IMR-90 (cell line): ENCODE results near the gene CCDC150. TPM values are rescaled to one million over a fixed set of nuclear protein-coding genes. Genes with fewer than 3 reads are reported as not detected.

ENCODE experiments used
- ATAC-seq: fragments of 200-7000 bp; cut with Tn5 transposase; 2 replicates; pipeline ENCODE4 v1.9.1; 2020; ENCODE audit warnings: low read depth, mild to moderate bottlenecking, moderate library complexity
- BruUV-seq: library from RNA; stranded (reverse); fragments of 400-500 nt; replicated peaks from 2 replicates; lab custom pipeline; 2021; lab: Mats Ljungman, UMichigan
- CTCF ChIA-PET: fragments of 300-600 bp; formaldehyde crosslinking; extraction: SDS; loops from one replicate; lab custom pipeline; 2021; ENCODE audit warnings: antibody characterized with exemption; lab: Yijun Ruan, JAX
- POLR2A ChIA-PET: fragments of 300-600 bp; sonication (Branson Sonifier 250); formaldehyde crosslinking; loops from one replicate; lab custom pipeline; 2022; ENCODE audit warnings: antibody characterized with exemption; ENCODE audit not compliant: unreplicated experiment; lab: Charles Lee
- DNase-seq: peaks from one replicate; pipeline ENCODE4 v3.0.0; 2013
- H2AFZ ChIP-seq: replicated peaks from 2 replicates; pipeline ENCODE3; 2013; ENCODE audit warnings: low read length, mild to moderate bottlenecking; ENCODE audit not compliant: poor library complexity
- H2AK5ac ChIP-seq: 2 replicates; pipeline ENCODE4 v1.6.1; 2013; ENCODE audit warnings: low read depth, low read length, inconsistent platforms
- H2AK9ac ChIP-seq: replicated peaks from 2 replicates; pipeline ENCODE3; 2013; ENCODE audit warnings: mild to moderate bottlenecking, low read depth, low read length, moderate library complexity; ENCODE audit not compliant: poor library complexity
- H2BK120ac ChIP-seq: 2 replicates; pipeline ENCODE4 v1.6.1; 2013; ENCODE audit warnings: low read depth, low read length, inconsistent platforms
- H2BK15ac ChIP-seq: 3 replicates; pipeline ENCODE4 v1.6.1; 2013; ENCODE audit warnings: low read depth, low read length, inconsistent platforms
- H2BK20ac ChIP-seq: 2 replicates; pipeline ENCODE4 v1.6.1; 2013; ENCODE audit warnings: low read depth, mild to moderate bottlenecking, inconsistent platforms, low read length, moderate library complexity
- H2BK5ac ChIP-seq: 2 replicates; pipeline ENCODE4 v1.6.1; 2013; ENCODE audit warnings: mild to moderate bottlenecking, low read depth, low read length, inconsistent platforms; ENCODE audit not compliant: poor library complexity, severe bottlenecking
- H3K14ac ChIP-seq: replicated peaks from 2 replicates; pipeline ENCODE4 v1.6.1; 2013; ENCODE audit warnings: low read depth, low read length, inconsistent platforms
- H3K18ac ChIP-seq: 2 replicates; pipeline ENCODE4 v1.6.1; 2013; ENCODE audit warnings: low read depth, low read length, control low read depth
- H3K23ac ChIP-seq: 2 replicates; pipeline ENCODE4 v1.6.1; 2013; ENCODE audit warnings: low read depth, low read length, inconsistent platforms
- H3K27ac ChIP-seq: 2 replicates; pipeline ENCODE4 v1.5.1; 2013; ENCODE audit warnings: mild to moderate bottlenecking, control low read depth, low read length; ENCODE audit not compliant: insufficient read depth
- H3K27me3 ChIP-seq: 2 replicates; pipeline ENCODE4 v1.6.1; 2013; ENCODE audit warnings: low read length; ENCODE audit not compliant: control insufficient read depth, insufficient read depth
- H3K36me3 ChIP-seq: 2 replicates; pipeline ENCODE4 v1.6.1; 2013; ENCODE audit warnings: low read length, mixed read lengths; ENCODE audit not compliant: control insufficient read depth, insufficient read depth
- H3K4ac ChIP-seq: 2 replicates; pipeline ENCODE4 v1.6.1; 2013; ENCODE audit warnings: low read depth, low read length, inconsistent platforms
- H3K4me1 ChIP-seq: 2 replicates; pipeline ENCODE4 v1.6.1; 2013; ENCODE audit warnings: low read length, mixed read lengths; ENCODE audit not compliant: control insufficient read depth, insufficient read depth
- H3K4me2 ChIP-seq: 2 replicates; pipeline ENCODE4 v1.6.1; 2013; ENCODE audit warnings: low read depth, mild to moderate bottlenecking, control low read depth, low read length, moderate library complexity
- H3K4me3 ChIP-seq: 2 replicates; pipeline ENCODE4 v1.5.1; 2013; ENCODE audit warnings: low read depth, mild to moderate bottlenecking, control low read depth, low read length, moderate library complexity; ENCODE audit not compliant: insufficient read depth
- H3K56ac ChIP-seq: 2 replicates; pipeline ENCODE4 v1.6.1; 2013; ENCODE audit warnings: low read length, inconsistent platforms; ENCODE audit not compliant: insufficient read depth; ENCODE audit errors: extremely low read depth
- H3K79me1 ChIP-seq, 2 experiments: 2 replicates each; pipeline ENCODE4 v1.6.1; 2013; ENCODE audit warnings: low read length in 2 of 2, inconsistent platforms in 1 of 2, low read depth in 1 of 2
- H3K9ac ChIP-seq: 2 replicates; pipeline ENCODE4 v1.6.1; 2013; ENCODE audit warnings: low read depth, low read length, control low read depth
- H3K9me1 ChIP-seq: 2 replicates; pipeline ENCODE4 v1.6.1; 2013; ENCODE audit warnings: low read length, inconsistent platforms; ENCODE audit not compliant: insufficient read depth
- H3K9me3 ChIP-seq: 2 replicates; pipeline ENCODE4 v1.6.1; 2013; ENCODE audit warnings: low read length; ENCODE audit not compliant: control insufficient read depth, insufficient read depth
- H4K20me1 ChIP-seq: 2 replicates; pipeline ENCODE4 v1.6.1; 2013; ENCODE audit warnings: low read length, inconsistent platforms; ENCODE audit not compliant: insufficient read depth
- H4K5ac ChIP-seq: 2 replicates; pipeline ENCODE4 v1.6.1; 2013; ENCODE audit warnings: mild to moderate bottlenecking, low read depth, low read length, control low read depth
- H4K8ac ChIP-seq, 2 experiments: 2 replicates each; pipeline ENCODE4 v1.6.1; 2013; ENCODE audit warnings: low read depth in 2 of 2, low read length in 2 of 2, control low read depth in 1 of 2, inconsistent platforms in 1 of 2
- H4K91ac ChIP-seq: 2 replicates; pipeline ENCODE4 v1.6.1; 2013; ENCODE audit warnings: low read depth, low read length, inconsistent platforms; ENCODE audit not compliant: insufficient read depth
- ELK1 ChIP-seq: fragments of 150-350 bp; IDR thresholded peaks from 2 replicates; pipeline ENCODE4 v1.6.1; 2016; ENCODE audit warnings: low read depth, mild to moderate bottlenecking, low read length, moderate library complexity, borderline replicate concordance
- FOS ChIP-seq: fragments of 150-350 bp; IDR thresholded peaks from 2 replicates; pipeline ENCODE4 v1.6.1; 2016; ENCODE audit warnings: low read depth, low read length
- MAFK ChIP-seq: IDR thresholded peaks from 2 replicates; pipeline ENCODE4 v1.6.1; 2012; ENCODE audit warnings: low read depth, low read length, improper control_type of control experiment
- MXI1 ChIP-seq: IDR thresholded peaks from 2 replicates; pipeline ENCODE4 v1.6.1; 2012; ENCODE audit warnings: low read depth, mild to moderate bottlenecking, low read length, moderate library complexity, borderline replicate concordance
- RCOR1 ChIP-seq: IDR thresholded peaks from 2 replicates; pipeline ENCODE4 v1.6.1; 2012; ENCODE audit warnings: mild to moderate bottlenecking, low read length, improper control_type of control experiment; ENCODE audit not compliant: insufficient replicate concordance
- RFX5 ChIP-seq: IDR thresholded peaks from 2 replicates; pipeline ENCODE4 v1.8.0; 2012; ENCODE audit warnings: low read depth, mild to moderate bottlenecking, low read length, moderate library complexity
- SMC3 ChIP-seq: fragments of 150-350 bp; IDR thresholded peaks from 2 replicates; pipeline ENCODE4 v1.6.1; 2016; ENCODE audit warnings: low read depth, mild to moderate bottlenecking, antibody characterized with exemption, low read length, moderate library complexity
- WGBS, 2 experiments: methylation state at CpG; one replicate each; pipeline versions ENCODE4 v1.1.5 to v1.1.7; 2013; ENCODE audit warnings: missing lambda C conversion rate in 2 of 2; ENCODE audit not compliant: insufficient read length in 1 of 2; ENCODE audit errors: extremely low coverage in 2 of 2; 5-methylcytosine and 5-hydroxymethylcytosine counted together
- dilution Hi-C: fragments of 300-500 bp; cut with HindIII; formaldehyde crosslinking; loops from one replicate; pipeline ENCODE4 v1.14.3; 2018; ENCODE audit warnings: low sequenced_read_pairs; ENCODE audit not compliant: unreplicated experiment
- in situ Hi-C: fragments of 300-500 bp; cut with MboI; formaldehyde crosslinking; loops from 3 replicates; pipeline ENCODE4 v1.14.3; 2019; ENCODE audit warnings: low sequenced_read_pairs, inconsistent platforms, mixed read lengths
- intact Hi-C: fragments of 100-400 bp; cut with micrococcal nuclease; formaldehyde crosslinking; loops from 2 replicates; pipeline ENCODE4 v1.10.0; 2022
- polyA plus RNA-seq, 3 experiments: library from polyadenylated mRNA; depleted of rRNA; stranded (reverse); fragments of >200 nt; gene quantifications; 2 replicates each; pipeline ENCODE4 v1.2.3, GENCODE V29; 2012; ENCODE audit warnings: low replicate concordance in 1 of 3
- total RNA-seq: library from RNA; depleted of rRNA; stranded (reverse); fragments of >200 nt; gene quantifications from 2 replicates; pipeline ENCODE4 v1.2.3, GENCODE V29; 2012

Gene CCDC150
- total and polyA plus RNA-seq, 2 of the 4 experiments (the other 2 are of a cell fraction) = 3.8 to 4.3 TPM

GRCh38 chr2:196606516-196606915, 33.0 kb upstream of the CCDC150 start:
- CTCF ChIA-PET = interaction anchor here (0.6 kb wide), 2 partner anchors 257 to 429 kb away, joined by 3 to 4 read pairs; no protein-coding TSS in a partner anchor
- no TSS peak for BruUV-seq
- dilution Hi-C loops = no loop called here

More at GRCh38 chr2:196606516-196606915, 33.0 kb upstream of the CCDC150 start:
- no peak overlapping the region for H3K18ac ChIP-seq
- no peak overlapping the region for H2BK120ac ChIP-seq
- H3K9ac ChIP-seq = no peak overlapping the region
- H3K4ac ChIP-seq = no peak overlapping the region
- H3K4me3 ChIP-seq = no peak overlapping the region
- in situ Hi-C loops = no loop called here
- H4K5ac ChIP-seq = no peak overlapping the region
- H2BK20ac ChIP-seq = no peak overlapping the region
- H4K8ac ChIP-seq = no peak overlapping the region
- H4K20me1 ChIP-seq = no peaks in the 10 kb centered on the region
- no peak for DNase-seq
- no peak overlapping the region for H4K91ac ChIP-seq
- H2AFZ ChIP-seq = no peak overlapping the region
- H2BK5ac ChIP-seq = no peak overlapping the region
- no peak overlapping the region for H2BK15ac ChIP-seq
- no peak overlapping the region for H3K4me2 ChIP-seq
- POLR2A ChIA-PET = no interaction called here
- peaks cover 7% of the 10 kb centered on the region for H3K4me1 ChIP-seq
- H2AK9ac ChIP-seq = no peak overlapping the region
- no peak overlapping the region for H3K14ac ChIP-seq
- H3K56ac ChIP-seq = no peak overlapping the region
- intact Hi-C loops = no loop called here
- H3K23ac ChIP-seq = no peak overlapping the region
- no peak overlapping the region for H2AK5ac ChIP-seq
- WGBS, 2 experiments = no CpG with 5 or more reads among the region's 3 CpGs
- H3K9me3 ChIP-seq = no peaks in the 10 kb centered on the region
- H3K27me3 ChIP-seq = no peaks in the 10 kb centered on the region
- H3K36me3 ChIP-seq = no peaks in the 10 kb centered on the region
- H3K27ac ChIP-seq = no peak overlapping the region
- no peak for TF ChIP-seq ELK1
- no peak for TF ChIP-seq MAFK
- no peak for TF ChIP-seq MXI1
- TF ChIP-seq SMC3 = no peak
- TF ChIP-seq RFX5 = no peak
- TF ChIP-seq RCOR1 = no peak
- TF ChIP-seq FOS = no peak
- peaks cover 7% of the 10 kb centered on the region; the same call in 1 of the 2 replicates for H3K9me1 ChIP-seq
- no peaks in the 10 kb centered on the region for H3K79me1 ChIP-seq
- ATAC-seq = no peak
